HepG2 (cell line): ENCODE results near the gene DNMT3B. TPM values are rescaled to one million over a fixed set of nuclear protein-coding genes. Genes with fewer than 3 reads are reported as not detected.

Source experiments
- EED ChIP-seq: sonication (generic); formaldehyde crosslinking; IDR thresholded peaks from 2 replicates; pipeline ENCODE4 v1.5.0; 2020; ENCODE audit warnings: mild to moderate bottlenecking, missing genetic modification reagents
- EZH2 ChIP-seq: conservative IDR thresholded peaks from 2 replicates; pipeline ENCODE4 v1.6.1; 2012; ENCODE audit warnings: mild to moderate bottlenecking, low read depth, low read length, moderate library complexity
- FOXK2 ChIP-seq: fragments of 450-650 bp; IDR thresholded peaks from 2 replicates; pipeline ENCODE4 v1.6.1; 2016
- GMEB2 ChIP-seq: IDR thresholded peaks from 2 replicates; pipeline ENCODE4 v1.6.1; 2016; ENCODE audit warnings: missing biosample characterization, missing genetic modification reagents, low read depth
- HIVEP1 ChIP-seq: sonication (generic); formaldehyde crosslinking; IDR thresholded peaks from 2 replicates; pipeline ENCODE4 v1.4.0; 2020; ENCODE audit warnings: mild to moderate bottlenecking, missing genetic modification reagents
- LBX2 ChIP-seq: sonication (generic); formaldehyde crosslinking; IDR thresholded peaks from 2 replicates; pipeline ENCODE4 v1.5.0; 2020; ENCODE audit warnings: missing genetic modification reagents, mild to moderate bottlenecking, borderline replicate concordance
- RNF219 ChIP-seq: sonication (generic); formaldehyde crosslinking; IDR thresholded peaks from 2 replicates; pipeline ENCODE4 v1.5.0; 2020; ENCODE audit warnings: mild to moderate bottlenecking, missing genetic modification reagents
- SMARCE1 ChIP-seq: fragments of 450-650 bp; IDR thresholded peaks from 2 replicates; pipeline ENCODE4 v1.6.1; 2017; ENCODE audit warnings: borderline replicate concordance
- SUZ12 ChIP-seq: fragments of 150-350 bp; IDR thresholded peaks from 2 replicates; pipeline ENCODE4 v1.6.1; 2014; ENCODE audit warnings: low read depth, low read length
- ZKSCAN5 ChIP-seq: sonication (generic); formaldehyde crosslinking; IDR thresholded peaks from 2 replicates; pipeline ENCODE4 v1.5.1; 2020; ENCODE audit warnings: mild to moderate bottlenecking, missing genetic modification reagents
- ZMYM3 ChIP-seq: sonication (generic); formaldehyde crosslinking; IDR thresholded peaks from 2 replicates; pipeline ENCODE4 v1.5.1; 2020; ENCODE audit warnings: mild to moderate bottlenecking, missing genetic modification reagents
- ZNF235 ChIP-seq: sonication (generic); formaldehyde crosslinking; IDR thresholded peaks from 2 replicates; pipeline ENCODE4 v1.8.1; 2023; ENCODE audit warnings: mild to moderate bottlenecking, missing genetic modification reagents, borderline replicate concordance
- ZNF329 ChIP-seq: sonication (generic); formaldehyde crosslinking; IDR thresholded peaks from 2 replicates; pipeline ENCODE4 v1.9.0; 2021; ENCODE audit warnings: low read depth, mild to moderate bottlenecking, missing genetic modification reagents
- ZNF383 ChIP-seq: sonication (generic); formaldehyde crosslinking; IDR thresholded peaks from 2 replicates; pipeline ENCODE4 v1.4.0; 2020; ENCODE audit warnings: missing genetic modification reagents, mild to moderate bottlenecking, borderline replicate concordance
- ZNF513 ChIP-seq: sonication (generic); formaldehyde crosslinking; conservative IDR thresholded peaks from 2 replicates; pipeline ENCODE4 v1.5.0; 2020; ENCODE audit warnings: missing genetic modification reagents
- ZNF572 ChIP-seq: sonication (generic); formaldehyde crosslinking; IDR thresholded peaks from 2 replicates; pipeline ENCODE4 v1.5.1; 2020; ENCODE audit warnings: mild to moderate bottlenecking, missing genetic modification reagents
- ZNF577 ChIP-seq: sonication (generic); formaldehyde crosslinking; IDR thresholded peaks from 2 replicates; pipeline ENCODE4 v1.4.0; 2020; ENCODE audit warnings: mild to moderate bottlenecking, low read depth, missing genetic modification reagents, borderline replicate concordance
- ZNF580 ChIP-seq: IDR thresholded peaks from 2 replicates; pipeline ENCODE4 v1.6.1; 2016; ENCODE audit warnings: low read depth, borderline replicate concordance
- polyA plus RNA-seq, 8 experiments: library from polyadenylated mRNA; depleted of rRNA in 3 of 8; stranded (reverse) in 7 of 8; unstranded in 1 of 8; fragments of >200 nt; fragmentation: Illumina TruSeq in 4 of 8; extraction: Trizol in 4 of 8; gene quantifications; 2 replicates each; pipeline versions ENCODE4 v1.2.1 to v1.2.3, GENCODE V29; 2011 to 2016; ENCODE audit warnings: low read depth in 4 of 8, missing spikeins in 1 of 8, mixed read lengths in 1 of 8; ENCODE audit not compliant: insufficient read depth in 1 of 8
- total RNA-seq, 5 experiments: library from RNA; depleted of rRNA; stranded (reverse); fragments of >200 nt; fragmentation: Illumina TruSeq; extraction: Trizol; gene quantifications; 2 replicates each; pipeline ENCODE4 v1.2.3, GENCODE V29; 2016; ENCODE audit warnings: low read depth in 1 of 5

Gene DNMT3B
- total and polyA plus RNA-seq, 2 of the 13 experiments (the other 11 are each of a cell fraction or from before 2014, with no cell fraction given), result 3.8 to 13.9 TPM

GRCh38 chr20:32789896-32790750, 27.9 kb downstream of the DNMT3B start (continued):
- TF ChIP-seq RNF219 (CRISPR knock-in tag) (no peak), ZNF235 (CRISPR knock-in tag) (no peak), ZNF329 (CRISPR knock-in tag) (no peak), ZNF513 (0 out of 2 replicates have a peak, but pooled peaks have one; percentile 68), FOXK2 (no peak), EZH2 (no peak), HIVEP1 (CRISPR knock-in tag) (0 out of 2 replicates have a peak, but pooled peaks have one; percentile 3), LBX2 (CRISPR knock-in tag) (0 out of 2 replicates have a peak, but pooled peaks have one; percentile 55), ZNF572 (CRISPR knock-in tag) (peak; percentile 37; the same call in 1 of the 2 replicates), SMARCE1 (no peak), GMEB2 (CRISPR knock-in tag) (no peak), ZMYM3 (CRISPR knock-in tag) (no peak), SUZ12 (no peak), ZNF383 (no peak), ZKSCAN5 (no peak), EED (peak; percentile 70; the same call in 1 of the 2 replicates), ZNF580 (CRISPR knock-in tag) (peak; percentile 59; the same call in 1 of the 2 replicates), ZNF577 (CRISPR knock-in tag) (no peak)
